ENCODE measurements around the gene ITGB5. TPM values are rescaled to one million over a fixed set of nuclear protein-coding genes. Genes with fewer than 3 reads are reported as not detected.
A peak's percentile ranks its signal among the peaks of the same experiment; 100 is the strongest.

The ITGB5 gene
- total RNA-seq, 5 donors from 2014 or later (not counting 1 experiment from before 2014, with no cell fraction given), result 1.2 to 2.5 (median 1.7) TPM

DNA sequence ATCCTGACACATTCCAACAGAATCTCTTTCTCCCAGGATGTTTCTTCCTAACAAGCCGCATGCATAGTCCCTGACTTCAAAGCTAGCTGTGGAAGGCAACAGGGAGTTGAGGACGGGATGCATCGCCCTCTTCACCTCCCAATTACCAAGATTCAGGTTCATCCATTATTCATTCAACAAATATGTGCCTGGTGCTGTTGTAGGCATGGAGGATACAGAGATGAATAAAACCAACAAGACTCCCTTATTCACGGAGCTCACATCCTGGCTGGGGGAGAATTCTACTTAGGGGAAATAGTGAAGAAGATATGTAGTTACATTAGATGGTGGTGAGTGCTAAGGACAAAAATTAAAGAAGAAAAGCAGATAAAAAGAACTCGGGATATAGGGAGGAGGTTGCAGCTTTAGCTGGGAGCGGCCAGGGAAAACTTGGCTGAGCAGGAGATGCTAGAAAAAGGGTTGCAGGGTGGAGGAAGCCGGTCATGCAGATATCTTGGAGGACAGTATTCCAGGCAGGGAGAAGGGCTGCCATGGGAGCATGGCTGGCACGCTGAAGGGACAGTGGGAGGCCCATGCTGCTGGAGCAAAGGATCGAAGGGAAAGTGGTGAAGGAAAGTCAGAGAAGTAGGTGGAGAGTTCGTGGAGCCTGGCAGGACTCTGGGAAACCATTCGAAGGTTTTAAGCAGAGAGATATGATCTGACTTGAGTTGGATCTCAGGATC, 5.0 kb downstream of the ITGB5 start:
- ChIA-PET CTCF (no interaction called here), POLR2A (no interaction called here)
- no peaks in the 10 kb centered on the region for H3K9me3 Mint-ChIP-seq
- DNase-seq, result no peak
- WGBS (ENCODE audit: insufficient coverage), result 69% methylated on average over 7 of the region's 11 CpGs
- H3K36me3 Mint-ChIP-seq, result no peaks in the 10 kb centered on the region
- no peak for ATAC-seq (replicated peaks in 1 of 4)
- no peak overlapping the region for H3K27ac Mint-ChIP-seq
- H3K4me1 ChIP-seq (ENCODE audit: control insufficient read depth in 1 of 2, extremely low read depth in 1 of 2, insufficient read depth in 2 of 2, low read length in 2 of 2), result peaks cover 0 to 9% of the 10 kb centered on the region in 2 experiments
- H3K27me3 Mint-ChIP-seq, result peaks cover 38 to 42% of the 10 kb centered on the region in 2 donors
- no peak overlapping the region for H3K27ac ChIP-seq (ENCODE audit: low read length)
- H3K4me1 Mint-ChIP-seq, result peaks cover 12 to 17% (median 16%) of the 10 kb centered on the region in 3 donors
- H3K9me3 ChIP-seq, result no peaks in the 10 kb centered on the region
- no peaks in the 10 kb centered on the region for H3K36me3 ChIP-seq (ENCODE audit: control insufficient read depth in 2 of 2, extremely low read depth in 1 of 2, insufficient read depth in 1 of 2, low read length in 1 of 2)
- H3K27me3 ChIP-seq (replicated peaks in 1 of 2; ENCODE audit: control insufficient read depth in 2 of 2, extremely low read depth in 1 of 2, insufficient read depth in 2 of 2, low read length in 1 of 2), result peaks cover 0 to 29% of the 10 kb centered on the region in 2 experiments
- no peak overlapping the region for H3K4me3 Mint-ChIP-seq
- H3K4me3 ChIP-seq (ENCODE audit: control insufficient read depth in 1 of 2, extremely low read depth in 1 of 2, low read length in 1 of 2), result no peak overlapping the region

DNA sequence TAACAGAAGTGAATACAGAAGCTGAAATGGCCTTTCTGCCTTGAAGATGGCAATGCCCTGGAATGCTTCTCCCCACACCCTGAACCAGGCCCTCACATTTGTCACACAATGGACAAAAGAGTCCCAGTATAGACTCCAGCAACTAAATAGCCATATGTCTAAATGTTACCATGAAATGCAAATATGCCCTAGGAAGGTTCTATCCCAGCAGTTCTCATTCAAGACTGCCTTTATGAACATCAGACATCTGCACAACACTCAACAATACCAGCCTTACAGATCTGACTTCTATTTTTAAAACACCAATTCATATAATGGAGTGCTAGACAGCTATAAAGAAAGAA, 7.9 kb downstream of the ITGB5 start:
- peaks cover 21 to 24% of the 10 kb centered on the region in 2 donors for H3K27me3 Mint-ChIP-seq
- ChIA-PET CTCF (no interaction called here), POLR2A (no interaction called here)
- ATAC-seq (replicated peaks in 1 of 4) (no peak), DNase-seq (no peak)
- H3K27ac Mint-ChIP-seq, result no peak overlapping the region
- Histone ChIP-seq H3K27me3 (replicated peaks in 1 of 2; ENCODE audit: control insufficient read depth in 2 of 2, extremely low read depth in 1 of 2, insufficient read depth in 2 of 2, low read length in 1 of 2) (peaks cover 0 to 12% of the 10 kb centered on the region in 2 experiments), H3K27ac (ENCODE audit: low read length) (no peak overlapping the region), H3K36me3 (ENCODE audit: control insufficient read depth in 2 of 2, extremely low read depth in 1 of 2, insufficient read depth in 1 of 2, low read length in 1 of 2) (no peaks in the 10 kb centered on the region), H3K4me3 (ENCODE audit: control insufficient read depth in 1 of 2, extremely low read depth in 1 of 2, low read length in 1 of 2) (no peak overlapping the region), H3K4me1 (ENCODE audit: control insufficient read depth in 1 of 2, extremely low read depth in 1 of 2, insufficient read depth in 2 of 2, low read length in 2 of 2) (peaks cover 0 to 4% of the 10 kb centered on the region in 2 experiments), H3K9me3 (no peaks in the 10 kb centered on the region)
- no peak overlapping the region for H3K4me3 Mint-ChIP-seq
- H3K4me1 Mint-ChIP-seq, result peaks cover 11 to 13% (median 12%) of the 10 kb centered on the region in 3 donors
- H3K9me3 Mint-ChIP-seq, result no peaks in the 10 kb centered on the region
- H3K36me3 Mint-ChIP-seq, result no peaks in the 10 kb centered on the region

DNA sequence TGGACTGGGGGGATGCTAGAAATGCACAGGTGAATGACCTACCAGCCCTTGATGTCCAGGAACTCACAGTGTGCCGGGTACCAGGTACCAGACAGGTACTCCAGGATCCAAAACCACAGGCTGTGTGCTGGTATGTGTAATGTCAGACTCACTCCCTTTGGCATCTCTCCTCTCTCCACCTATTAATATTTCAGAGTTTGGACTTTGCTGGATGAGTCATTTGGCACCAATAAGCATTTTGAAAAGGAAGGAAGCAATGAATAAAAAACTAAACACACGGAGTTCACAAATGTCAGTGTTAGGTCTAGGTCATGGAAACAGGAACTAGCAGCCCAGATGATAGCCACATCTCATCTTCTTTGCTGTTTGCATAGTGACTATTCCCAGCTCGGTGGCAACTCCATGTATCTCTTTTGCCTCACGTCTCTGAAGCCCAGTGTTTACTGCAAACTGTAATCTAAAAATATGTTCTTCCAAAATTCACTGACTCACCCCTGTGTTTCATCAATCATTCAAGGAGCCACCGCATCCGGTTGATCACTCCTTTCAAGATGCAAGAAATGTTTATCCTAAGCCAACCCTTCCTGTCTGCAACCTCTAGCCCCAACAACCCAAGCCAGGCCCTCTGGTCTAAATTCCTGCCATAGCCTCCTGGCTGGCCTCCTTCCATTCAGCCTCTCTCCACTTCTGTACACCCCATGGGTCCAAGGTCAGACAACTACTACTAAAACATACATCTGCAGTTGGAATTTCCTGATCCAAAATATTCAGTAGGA, 8.4 kb downstream of the ITGB5 start:
- CTCF ChIA-PET, result no interaction called here
- H3K27me3 ChIP-seq (replicated peaks in 1 of 2; ENCODE audit: control insufficient read depth in 2 of 2, extremely low read depth in 1 of 2, insufficient read depth in 2 of 2, low read length in 1 of 2), result peaks cover 0 to 10% of the 10 kb centered on the region in 2 experiments
- DNase-seq, result no peak
- peak in 2 of 4 experiments; percentile 61 to 66 for ATAC-seq (replicated peaks in 1 of 4)
- H3K27ac ChIP-seq (ENCODE audit: low read length), result no peak overlapping the region
- H3K4me1 ChIP-seq (ENCODE audit: control insufficient read depth in 1 of 2, extremely low read depth in 1 of 2, insufficient read depth in 2 of 2, low read length in 2 of 2), result peaks cover 0 to 4% of the 10 kb centered on the region in 2 experiments
- H3K36me3 ChIP-seq (ENCODE audit: control insufficient read depth in 2 of 2, extremely low read depth in 1 of 2, insufficient read depth in 1 of 2, low read length in 1 of 2), result no peaks in the 10 kb centered on the region
- POLR2A ChIA-PET, result interaction anchor here in 1 of 2 donors (0.6 kb wide), 1 partner anchor 30 kb away, joined by 3 read pairs; no protein-coding TSS in a partner anchor
- Mint-ChIP-seq H3K27ac (no peak overlapping the region), H3K4me1 (peaks cover 11 to 13% (median 12%) of the 10 kb centered on the region in 3 donors), H3K9me3 (no peaks in the 10 kb centered on the region), H3K27me3 (peaks cover 19 to 20% of the 10 kb centered on the region in 2 donors), H3K4me3 (no peak overlapping the region), H3K36me3 (no peaks in the 10 kb centered on the region)
- no peaks in the 10 kb centered on the region for H3K9me3 ChIP-seq
- 24% methylated on average over 5 of the region's 6 CpGs for WGBS (ENCODE audit: insufficient coverage)
- H3K4me3 ChIP-seq (ENCODE audit: control insufficient read depth in 1 of 2, extremely low read depth in 1 of 2, low read length in 1 of 2), result no peak overlapping the region

DNA sequence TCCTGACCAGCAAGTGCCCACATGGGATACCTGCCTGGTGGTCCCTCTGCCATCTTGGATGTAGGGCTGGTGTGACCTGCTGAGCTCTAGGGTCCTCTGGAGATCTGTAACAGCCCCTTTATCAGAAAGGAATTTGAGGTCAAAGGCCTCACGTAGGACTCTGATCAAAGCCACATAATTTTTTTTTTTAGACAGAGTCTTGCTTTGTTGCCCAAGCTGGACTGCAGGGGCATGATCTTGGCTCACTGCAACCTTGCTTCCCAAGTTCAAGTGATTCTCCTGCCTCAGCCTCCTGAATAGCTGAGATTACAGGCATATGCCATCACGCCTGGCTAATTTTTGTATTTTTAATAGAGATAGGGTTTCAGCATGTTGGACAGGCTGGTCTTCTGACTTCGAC, 9.5 kb downstream of the ITGB5 start:
- Histone ChIP-seq H3K27me3 (replicated peaks in 1 of 2; ENCODE audit: control insufficient read depth in 2 of 2, extremely low read depth in 1 of 2, insufficient read depth in 2 of 2, low read length in 1 of 2) (peaks cover 0 to 8% of the 10 kb centered on the region in 2 experiments), H3K27ac (ENCODE audit: low read length) (no peak overlapping the region), H3K4me3 (ENCODE audit: control insufficient read depth in 1 of 2, extremely low read depth in 1 of 2, low read length in 1 of 2) (no peak overlapping the region), H3K36me3 (ENCODE audit: control insufficient read depth in 2 of 2, extremely low read depth in 1 of 2, insufficient read depth in 1 of 2, low read length in 1 of 2) (no peaks in the 10 kb centered on the region), H3K4me1 (ENCODE audit: control insufficient read depth in 1 of 2, extremely low read depth in 1 of 2, insufficient read depth in 2 of 2, low read length in 2 of 2) (peaks cover 0 to 4% of the 10 kb centered on the region in 2 experiments), H3K9me3 (no peaks in the 10 kb centered on the region)
- Mint-ChIP-seq H3K4me1 (peaks cover 11 to 13% (median 12%) of the 10 kb centered on the region in 3 donors), H3K4me3 (no peak overlapping the region), H3K9me3 (no peaks in the 10 kb centered on the region), H3K27ac (no peak overlapping the region), H3K27me3 (peaks cover 13 to 16% of the 10 kb centered on the region in 2 donors), H3K36me3 (no peaks in the 10 kb centered on the region)
- POLR2A ChIA-PET, result no interaction called here
- CTCF ChIA-PET, result no interaction called here
- DNase-seq (no peak), ATAC-seq (replicated peaks in 1 of 4) (no peak)
- WGBS (ENCODE audit: insufficient coverage), result 73% methylated on average over 1 of the region's 3 CpGs

DNA sequence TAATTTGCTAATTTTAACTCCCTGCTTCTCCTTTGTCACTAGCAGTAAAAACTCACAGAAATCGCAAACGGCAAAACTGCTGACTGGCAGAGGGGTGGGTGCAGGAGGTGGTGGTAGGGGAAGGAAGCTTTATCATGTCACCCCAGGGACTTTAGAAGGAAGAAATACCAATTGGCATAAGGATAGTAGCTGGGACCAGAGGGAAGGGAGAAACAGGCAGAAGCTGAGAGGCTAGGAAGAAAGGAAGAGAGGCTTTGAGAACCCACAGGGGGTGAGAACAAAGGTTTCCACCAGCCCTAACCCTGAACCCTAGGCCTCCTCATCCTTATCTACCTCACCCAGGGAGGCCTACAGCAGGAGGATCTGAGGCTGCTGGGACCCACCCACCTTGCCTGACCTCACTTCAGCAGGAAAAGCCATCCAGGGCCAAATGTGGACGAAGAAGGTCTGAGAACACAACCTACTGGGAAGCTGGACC, 10.7 kb downstream of the ITGB5 start:
- CTCF ChIA-PET, result no interaction called here
- DNase-seq, result no peak
- peaks cover 0 to 9% of the 10 kb centered on the region in 2 experiments for H3K27me3 ChIP-seq (replicated peaks in 1 of 2; ENCODE audit: control insufficient read depth in 2 of 2, extremely low read depth in 1 of 2, insufficient read depth in 2 of 2, low read length in 1 of 2)
- H3K4me3 Mint-ChIP-seq, result no peak overlapping the region
- no peaks in the 10 kb centered on the region for H3K36me3 Mint-ChIP-seq
- H3K27me3 Mint-ChIP-seq, result peaks cover 6 to 12% of the 10 kb centered on the region in 2 donors
- no peak overlapping the region for H3K27ac ChIP-seq (ENCODE audit: low read length)
- 100% methylated on average over 1 of the region's 3 CpGs for WGBS (ENCODE audit: insufficient coverage)
- POLR2A ChIA-PET, result interaction anchor here in 1 of 2 donors (0.6 kb wide), 1 partner anchor 697 kb away, joined by 3 read pairs; no protein-coding TSS in a partner anchor
- no peaks in the 10 kb centered on the region for H3K9me3 ChIP-seq
- no peak for ATAC-seq (replicated peaks in 1 of 4)
- no peak overlapping the region for H3K27ac Mint-ChIP-seq
- H3K4me1 Mint-ChIP-seq, result peaks cover 11 to 13% (median 12%) of the 10 kb centered on the region in 3 donors
- H3K36me3 ChIP-seq (ENCODE audit: control insufficient read depth in 2 of 2, extremely low read depth in 1 of 2, insufficient read depth in 1 of 2, low read length in 1 of 2), result no peaks in the 10 kb centered on the region
- H3K4me3 ChIP-seq (ENCODE audit: control insufficient read depth in 1 of 2, extremely low read depth in 1 of 2, low read length in 1 of 2), result no peak overlapping the region
- H3K9me3 Mint-ChIP-seq, result no peaks in the 10 kb centered on the region
- peaks cover 0 to 4% of the 10 kb centered on the region in 2 experiments for H3K4me1 ChIP-seq (ENCODE audit: control insufficient read depth in 1 of 2, extremely low read depth in 1 of 2, insufficient read depth in 2 of 2, low read length in 2 of 2)

DNA sequence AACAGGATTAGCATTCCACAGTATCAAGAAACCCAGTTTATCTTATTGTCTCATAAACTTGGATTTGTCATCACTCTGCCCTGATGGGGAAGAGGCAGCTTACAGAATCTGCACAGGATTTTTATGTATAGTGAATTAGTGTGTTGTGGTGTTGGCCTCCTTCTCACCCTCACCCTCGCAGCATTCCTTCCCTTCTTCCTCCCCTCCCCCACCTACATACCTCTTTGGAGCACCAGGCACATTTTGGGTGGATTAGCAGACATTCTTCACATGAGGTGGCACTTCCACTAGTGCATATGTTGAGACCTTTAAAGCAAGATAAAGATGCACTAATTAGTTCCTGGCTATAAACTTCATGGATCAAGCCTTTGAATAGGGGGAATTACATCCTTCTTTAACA, 13.9 kb downstream of the ITGB5 start:
- H3K4me1 ChIP-seq (ENCODE audit: control insufficient read depth in 1 of 2, extremely low read depth in 1 of 2, insufficient read depth in 2 of 2, low read length in 2 of 2), result no peaks in the 10 kb centered on the region
- ChIA-PET CTCF (no interaction called here), POLR2A (no interaction called here)
- Mint-ChIP-seq H3K27ac (no peak overlapping the region), H3K9me3 (no peaks in the 10 kb centered on the region), H3K4me3 (no peak overlapping the region), H3K4me1 (peaks cover 0 to under 1% (median 0%) of the 10 kb centered on the region in 3 donors), H3K27me3 (peaks cover 3 to 14% of the 10 kb centered on the region in 2 donors), H3K36me3 (no peaks in the 10 kb centered on the region)
- no peaks in the 10 kb centered on the region for H3K9me3 ChIP-seq
- DNase-seq, result no peak
- no peak overlapping the region for H3K4me3 ChIP-seq (ENCODE audit: control insufficient read depth in 1 of 2, extremely low read depth in 1 of 2, low read length in 1 of 2)
- H3K36me3 ChIP-seq (ENCODE audit: control insufficient read depth in 2 of 2, extremely low read depth in 1 of 2, insufficient read depth in 1 of 2, low read length in 1 of 2), result no peaks in the 10 kb centered on the region
- ATAC-seq (replicated peaks in 1 of 4), result no peak
- H3K27me3 ChIP-seq (replicated peaks in 1 of 2; ENCODE audit: control insufficient read depth in 2 of 2, extremely low read depth in 1 of 2, insufficient read depth in 2 of 2, low read length in 1 of 2), result peaks cover 0 to 22% of the 10 kb centered on the region in 2 experiments
- no CpG with 5 or more reads among the region's 1 CpG for WGBS (ENCODE audit: insufficient coverage)
- H3K27ac ChIP-seq (ENCODE audit: low read length), result no peak overlapping the region

Data from T-cell (primary cell).